ENCODE results near the gene UBR1.

UBR1 gene

DNA sequence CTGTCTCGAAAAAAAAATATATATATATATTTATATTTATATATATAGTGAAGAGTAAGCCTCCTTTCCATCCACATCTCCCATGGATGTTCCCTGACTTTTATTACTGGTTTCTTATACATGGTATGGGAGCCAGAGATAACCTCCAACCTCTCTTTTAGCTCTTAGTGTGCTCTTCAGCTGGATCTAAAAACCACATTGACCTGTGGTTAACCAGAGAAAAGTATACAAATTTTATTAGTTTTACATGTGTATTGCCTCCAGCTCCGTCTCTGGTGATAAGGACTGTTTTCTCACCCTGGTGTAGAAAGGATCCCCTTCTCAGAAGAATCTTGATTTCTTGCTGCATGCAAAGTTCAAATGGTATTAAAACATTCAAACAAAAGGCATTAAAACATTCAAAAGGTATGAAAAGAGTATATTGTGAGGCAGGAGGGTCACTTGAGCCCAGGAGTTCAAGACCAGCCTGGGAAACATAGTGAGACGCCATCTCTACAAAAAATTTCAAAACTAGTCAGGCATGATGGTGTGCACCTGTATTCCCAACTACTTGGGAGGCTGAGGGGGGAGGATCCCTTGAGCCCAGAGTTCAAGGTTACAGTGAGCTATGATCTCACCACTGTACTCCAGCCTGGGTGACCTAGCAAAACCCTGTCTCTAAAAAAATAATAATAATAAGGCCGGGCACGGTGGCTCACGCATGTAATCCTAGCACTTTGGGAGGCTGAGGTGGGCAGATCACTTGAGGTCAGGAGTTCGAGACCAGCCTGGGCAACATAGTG is 171.8 kb downstream of the UBR1 start:
- no peaks in the 10 kb centered on the region for H3K4me1 Mint-ChIP-seq (ENCODE audit: low read depth)
- H3K4me3 Mint-ChIP-seq = no peak overlapping the region
- H3K36me3 Mint-ChIP-seq (ENCODE audit: low read depth) = no peaks in the 10 kb centered on the region
- H3K27me3 Mint-ChIP-seq (ENCODE audit: low read depth) = peaks cover 6% of the 10 kb centered on the region
- no peaks in the 10 kb centered on the region for H3K9me3 Mint-ChIP-seq
- no peak overlapping the region for H3K27ac Mint-ChIP-seq

DNA sequence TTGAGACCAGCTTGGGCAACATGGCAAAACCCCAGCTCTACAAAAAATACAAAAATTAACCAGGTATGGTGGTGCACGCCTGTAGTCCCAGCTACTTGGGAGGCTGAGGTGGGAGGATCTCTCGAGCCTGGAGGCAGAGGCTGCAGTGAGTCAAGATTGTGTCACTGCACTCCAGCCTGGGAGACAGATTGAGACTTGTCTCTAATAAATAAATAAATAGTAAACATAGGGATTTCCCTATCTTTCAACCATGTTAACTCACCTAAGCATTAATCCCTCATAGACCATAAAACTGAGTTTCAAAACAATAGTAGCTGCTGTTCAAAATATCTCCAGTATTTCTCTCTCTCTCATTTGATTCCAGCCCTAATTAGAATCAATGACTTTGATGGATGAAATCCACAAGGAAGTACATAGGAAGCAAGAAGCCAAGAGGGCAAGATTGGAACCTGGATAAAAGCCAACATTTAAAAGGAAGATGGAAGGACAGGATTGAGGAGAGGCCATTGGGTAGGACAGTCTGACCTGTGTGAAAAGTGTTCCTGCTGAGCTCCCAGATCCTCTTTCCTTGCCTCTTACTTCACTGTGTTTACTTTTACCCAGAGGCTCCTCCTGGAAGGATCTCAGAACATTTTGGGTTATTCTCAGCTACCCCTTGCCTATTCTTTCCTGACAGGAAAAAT is 172.9 kb downstream of the UBR1 start:
- no peaks in the 10 kb centered on the region for H3K9me3 Mint-ChIP-seq
- no peaks in the 10 kb centered on the region for H3K4me1 Mint-ChIP-seq (ENCODE audit: low read depth)
- H3K4me3 Mint-ChIP-seq = no peak overlapping the region
- peak overlapping the region; percentile 22 for H3K27ac Mint-ChIP-seq
- H3K36me3 Mint-ChIP-seq (ENCODE audit: low read depth) = no peaks in the 10 kb centered on the region
- peaks cover 6% of the 10 kb centered on the region for H3K27me3 Mint-ChIP-seq (ENCODE audit: low read depth)

DNA sequence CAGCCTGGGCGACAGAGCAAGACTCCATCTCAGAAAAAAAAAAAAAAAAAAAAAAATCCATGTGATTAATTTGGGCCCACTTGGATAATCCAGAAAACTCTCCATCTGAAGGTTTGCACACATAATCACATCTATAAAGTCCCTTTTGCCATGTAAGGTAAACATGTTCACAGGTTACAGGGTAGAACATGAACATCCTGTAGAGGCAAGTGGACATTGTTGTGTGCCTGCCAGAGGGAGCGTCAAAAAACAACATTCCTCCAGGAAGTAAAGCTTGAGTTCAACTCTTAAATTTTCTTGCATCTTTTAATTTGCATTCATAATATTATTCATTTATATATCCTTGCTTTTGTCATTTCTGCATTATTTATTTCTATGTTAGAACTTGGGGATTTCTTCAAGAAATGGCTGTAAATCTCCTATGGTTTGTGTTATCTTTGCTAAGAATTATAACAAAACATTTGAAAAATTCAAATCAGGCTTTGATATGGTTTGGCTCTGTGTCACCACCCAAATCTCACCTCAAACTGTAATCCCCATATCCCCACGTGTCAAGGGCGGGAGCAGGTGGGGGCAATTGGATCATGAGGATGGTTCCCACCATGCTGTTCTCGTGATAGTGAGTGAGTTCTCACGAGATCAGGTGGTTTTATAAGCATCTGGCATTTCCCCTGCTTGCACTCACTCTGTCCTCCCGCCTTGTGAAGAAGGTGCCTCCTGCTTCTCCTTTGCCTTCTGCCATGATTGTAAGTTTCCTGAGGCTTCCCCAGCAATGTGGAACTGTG is 173.9 kb downstream of the UBR1 start:
- Mint-ChIP-seq H3K27ac (no peak overlapping the region), H3K4me1 (ENCODE audit: low read depth) (no peaks in the 10 kb centered on the region), H3K9me3 (no peaks in the 10 kb centered on the region), H3K4me3 (no peak overlapping the region), H3K36me3 (ENCODE audit: low read depth) (no peaks in the 10 kb centered on the region), H3K27me3 (ENCODE audit: low read depth) (peaks cover 6% of the 10 kb centered on the region)

DNA sequence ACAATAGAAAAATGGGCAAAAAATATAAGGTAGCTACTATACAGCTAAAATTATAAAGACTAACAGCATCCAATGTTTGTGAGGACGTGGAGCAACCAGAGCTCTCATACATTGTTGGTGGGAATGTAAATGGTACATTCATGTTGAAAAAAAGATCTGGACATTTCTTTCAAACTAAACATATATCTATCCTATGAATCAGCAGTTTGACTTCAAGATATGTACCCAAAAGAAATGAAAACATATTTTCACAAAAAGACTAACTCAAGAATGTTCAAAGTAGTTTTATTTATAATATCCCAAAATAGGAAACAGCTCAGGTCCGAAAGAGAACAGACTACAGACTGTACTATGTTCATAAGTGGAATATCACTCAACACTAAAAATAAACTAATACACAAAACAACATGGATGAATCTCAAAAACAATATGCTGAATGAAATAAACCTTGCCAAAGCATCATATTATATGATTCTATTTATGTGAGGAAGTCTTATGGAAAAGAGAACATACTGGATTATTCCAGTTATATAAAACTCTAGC is 176.5 kb downstream of the UBR1 start:
- no peaks in the 10 kb centered on the region for H3K4me1 Mint-ChIP-seq (ENCODE audit: low read depth)
- no peaks in the 10 kb centered on the region for H3K36me3 Mint-ChIP-seq (ENCODE audit: low read depth)
- no peak overlapping the region for H3K4me3 Mint-ChIP-seq
- H3K9me3 Mint-ChIP-seq = no peaks in the 10 kb centered on the region
- no peak overlapping the region for H3K27ac Mint-ChIP-seq
- peaks cover 6% of the 10 kb centered on the region for H3K27me3 Mint-ChIP-seq (ENCODE audit: low read depth)

DNA sequence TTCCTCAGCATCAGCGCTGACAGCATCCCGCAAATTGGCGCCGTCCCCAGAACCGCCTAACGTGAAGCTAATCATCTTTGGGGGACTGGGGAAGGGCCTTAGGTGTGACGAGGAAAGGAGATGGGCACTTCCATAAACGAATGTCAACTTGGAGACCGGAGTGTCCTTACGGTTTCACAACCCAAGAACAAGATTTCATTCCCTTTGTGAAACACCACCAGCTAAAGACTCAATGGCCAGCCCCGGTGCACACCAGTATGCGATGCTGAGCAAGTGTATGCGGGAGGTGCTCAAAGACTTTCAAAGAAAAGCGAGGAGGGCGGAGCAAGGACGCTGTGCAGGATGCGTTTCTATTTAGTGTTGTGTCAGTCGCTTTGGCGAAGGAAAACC is 184.5 kb downstream of the UBR1 start:
- peaks cover 23% of the 10 kb centered on the region for H3K4me1 Mint-ChIP-seq (ENCODE audit: low read depth)
- no peaks in the 10 kb centered on the region for H3K36me3 Mint-ChIP-seq (ENCODE audit: low read depth)
- peak overlapping the region; percentile 92 for H3K27ac Mint-ChIP-seq
- no peaks in the 10 kb centered on the region for H3K9me3 Mint-ChIP-seq
- H3K4me3 Mint-ChIP-seq = peak overlapping the region; percentile 97
- H3K27me3 Mint-ChIP-seq (ENCODE audit: low read depth) = no peaks in the 10 kb centered on the region

DNA sequence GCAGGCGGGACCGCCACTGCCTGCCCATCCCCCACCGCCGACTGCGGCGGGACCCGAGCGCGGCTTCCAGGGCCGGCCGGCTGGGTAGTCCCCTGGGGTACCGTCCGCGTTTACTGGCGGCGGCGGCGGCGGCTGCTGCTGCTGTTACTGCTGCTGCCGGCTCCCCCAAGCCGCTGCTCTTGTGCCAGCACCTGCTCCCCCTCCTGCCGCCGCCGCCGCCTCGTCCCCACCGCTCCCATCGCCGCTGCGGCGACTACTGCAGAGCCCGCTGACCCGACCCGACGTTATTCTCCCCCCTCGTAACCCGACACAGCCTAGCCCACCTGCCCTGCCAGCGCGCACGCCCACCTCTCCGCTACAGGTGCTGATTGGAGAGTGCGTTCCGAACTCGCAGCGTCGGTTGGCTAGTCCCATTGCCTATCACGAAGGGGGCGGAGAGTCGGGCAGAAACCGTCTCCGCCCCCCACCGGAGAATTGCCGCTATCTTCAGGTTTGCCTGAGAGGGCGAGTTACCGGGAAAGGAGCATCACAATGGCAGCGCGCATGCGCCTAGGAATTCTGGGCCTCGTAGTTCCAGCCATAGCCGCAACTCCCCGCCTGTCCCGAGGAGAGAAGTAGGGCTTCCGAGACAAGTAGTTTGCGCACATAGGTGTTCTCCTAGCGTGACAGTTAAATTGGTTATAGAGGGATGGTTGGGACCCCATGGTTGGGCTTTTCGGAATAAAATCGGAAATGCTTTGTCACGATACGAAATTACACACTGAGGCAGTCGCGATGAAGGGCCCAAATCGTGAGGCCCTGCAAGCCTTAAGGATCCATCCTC is 185.1 kb downstream of the UBR1 start, which contains the start of gene TTBK2:
Gene TTBK2, minus strand, starts transcription at position 260 of the 823 bp plus-strand sequence. CDS start 42,161 bp downstream, outside the sequence.
- no peaks in the 10 kb centered on the region for H3K27me3 Mint-ChIP-seq (ENCODE audit: low read depth)
- H3K27ac Mint-ChIP-seq = peak within 1 kb of the TSS; percentile 92
- peak within 1 kb of the TSS; percentile 97 for H3K4me3 Mint-ChIP-seq
- no peaks in the 10 kb centered on the region for H3K36me3 Mint-ChIP-seq (ENCODE audit: low read depth)
- peaks cover 26% of the 10 kb centered on the region for H3K4me1 Mint-ChIP-seq (ENCODE audit: low read depth)
- no peaks in the 10 kb centered on the region for H3K9me3 Mint-ChIP-seq

DNA sequence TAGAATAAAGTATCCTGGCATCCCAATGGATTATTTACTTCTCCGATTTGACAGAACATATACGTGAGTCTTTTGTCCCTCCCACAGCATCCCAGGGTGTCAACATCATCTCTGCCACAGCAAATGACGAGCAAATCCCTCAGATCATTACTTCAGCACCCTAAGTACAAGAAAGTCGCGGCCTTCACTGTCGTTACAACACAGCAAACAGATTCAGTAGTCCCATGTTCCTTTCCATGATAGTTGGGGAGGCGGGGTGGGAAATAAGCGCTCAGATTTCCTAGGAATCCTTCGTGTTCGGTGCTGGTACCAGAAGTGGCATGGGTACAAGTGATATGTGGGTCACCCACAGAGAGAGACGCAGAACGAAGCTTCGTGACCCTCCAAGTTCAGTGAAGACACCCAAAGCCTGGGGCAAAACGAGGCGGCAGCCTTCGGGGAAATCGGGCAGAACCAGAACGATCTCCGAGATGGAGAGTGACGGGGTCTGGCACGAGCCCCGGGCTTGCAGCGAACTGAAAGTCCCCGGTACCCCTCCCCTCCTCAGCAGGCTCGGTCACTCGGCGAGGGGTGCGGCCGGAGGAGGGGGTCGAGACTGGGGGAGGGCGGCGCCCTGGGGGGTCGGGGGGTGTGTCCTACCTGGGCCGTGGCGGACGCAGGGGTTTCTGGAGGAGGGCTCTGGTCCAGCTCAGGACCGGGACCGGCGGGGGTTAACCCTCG is 185.9 kb downstream of the UBR1 start:
- no peaks in the 10 kb centered on the region for H3K27me3 Mint-ChIP-seq (ENCODE audit: low read depth)
- no peaks in the 10 kb centered on the region for H3K9me3 Mint-ChIP-seq
- H3K27ac Mint-ChIP-seq = peak overlapping the region; percentile 90
- H3K4me1 Mint-ChIP-seq (ENCODE audit: low read depth) = peaks cover 31% of the 10 kb centered on the region
- no peaks in the 10 kb centered on the region for H3K36me3 Mint-ChIP-seq (ENCODE audit: low read depth)
- peak overlapping the region; percentile 93 for H3K4me3 Mint-ChIP-seq

DNA sequence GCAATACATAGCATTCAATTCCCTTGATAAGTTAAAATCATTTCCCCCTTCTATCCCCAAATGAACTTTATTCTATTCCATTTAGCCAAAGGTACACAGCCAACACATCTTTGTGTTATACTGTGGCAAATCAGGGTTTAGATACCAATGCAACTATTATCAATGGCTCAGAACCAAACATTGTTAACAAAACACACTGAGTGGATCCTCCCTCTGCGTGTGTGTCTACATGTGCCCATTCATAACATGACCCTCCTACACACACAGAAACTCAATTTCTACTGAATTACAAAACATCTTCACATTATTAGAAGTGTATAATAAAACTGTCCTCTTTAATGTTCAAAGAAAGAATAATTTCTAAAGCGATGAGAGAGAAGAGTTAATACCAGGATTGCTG is 186.5 kb downstream of the UBR1 start:
- Mint-ChIP-seq H3K4me3 (peak overlapping the region; percentile 93), H3K4me1 (ENCODE audit: low read depth) (peaks cover 34% of the 10 kb centered on the region), H3K27ac (peak overlapping the region; percentile 31), H3K27me3 (ENCODE audit: low read depth) (no peaks in the 10 kb centered on the region), H3K36me3 (ENCODE audit: low read depth) (no peaks in the 10 kb centered on the region), H3K9me3 (no peaks in the 10 kb centered on the region)

DNA sequence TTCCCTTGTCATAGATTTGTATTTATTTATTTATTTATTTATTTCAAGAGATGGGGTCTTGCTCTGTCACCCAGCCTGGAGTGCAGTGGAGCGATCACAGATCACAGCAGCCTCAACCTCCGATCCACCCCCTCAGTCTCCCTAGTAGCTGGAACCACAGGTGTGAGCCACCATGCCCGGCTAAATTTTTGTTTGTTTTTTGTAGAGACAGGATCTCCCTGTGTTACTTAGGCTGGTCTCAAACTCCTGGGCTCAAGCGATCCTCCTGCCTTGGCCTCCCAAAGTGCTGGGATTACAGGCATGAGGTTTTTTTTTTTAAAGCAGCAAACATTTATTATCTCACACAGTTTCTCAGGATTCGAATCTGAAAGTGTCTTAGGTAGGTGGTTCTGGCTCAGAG is 187.8 kb downstream of the UBR1 start:
- H3K4me3 Mint-ChIP-seq = no peak overlapping the region
- no peaks in the 10 kb centered on the region for H3K9me3 Mint-ChIP-seq
- H3K27me3 Mint-ChIP-seq (ENCODE audit: low read depth) = no peaks in the 10 kb centered on the region
- H3K36me3 Mint-ChIP-seq (ENCODE audit: low read depth) = no peaks in the 10 kb centered on the region
- H3K27ac Mint-ChIP-seq = no peak overlapping the region
- H3K4me1 Mint-ChIP-seq (ENCODE audit: low read depth) = peaks cover 34% of the 10 kb centered on the region

DNA sequence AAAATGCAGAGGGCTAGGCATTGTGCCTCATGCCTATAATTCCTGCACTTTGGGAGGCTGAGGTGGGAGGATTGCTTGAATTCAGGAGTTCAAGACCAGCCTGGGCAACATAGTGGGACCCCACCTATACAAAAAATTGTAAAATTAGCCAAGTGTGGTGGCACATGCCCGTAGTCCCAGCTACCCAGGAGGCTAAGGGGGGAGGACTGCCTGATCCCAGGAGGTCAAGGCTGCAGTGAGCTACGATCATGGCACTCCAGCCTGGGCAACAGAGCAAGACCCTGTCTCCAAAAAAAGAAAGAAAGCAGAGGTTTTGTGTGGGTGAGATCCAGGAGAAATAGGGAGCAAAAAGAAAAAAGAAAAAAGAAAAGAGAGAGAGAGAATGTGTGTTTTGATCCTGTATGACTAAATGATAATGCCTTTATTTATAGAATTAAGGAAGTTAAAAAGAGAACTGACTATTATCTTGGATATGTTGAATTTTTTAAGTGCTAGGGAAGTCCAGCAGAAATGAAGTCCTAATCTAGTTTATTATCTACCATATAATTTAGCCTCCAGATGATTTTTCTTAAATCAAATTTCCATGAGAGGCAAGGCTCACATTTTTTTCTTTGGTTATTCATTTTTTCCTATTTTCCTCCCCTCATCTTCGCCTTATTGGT is 190.1 kb downstream of the UBR1 start:
- no peak overlapping the region for H3K27ac Mint-ChIP-seq
- no peaks in the 10 kb centered on the region for H3K36me3 Mint-ChIP-seq (ENCODE audit: low read depth)
- H3K9me3 Mint-ChIP-seq = no peaks in the 10 kb centered on the region
- H3K4me3 Mint-ChIP-seq = no peak overlapping the region
- no peaks in the 10 kb centered on the region for H3K27me3 Mint-ChIP-seq (ENCODE audit: low read depth)
- H3K4me1 Mint-ChIP-seq (ENCODE audit: low read depth) = peaks cover 28% of the 10 kb centered on the region

DNA sequence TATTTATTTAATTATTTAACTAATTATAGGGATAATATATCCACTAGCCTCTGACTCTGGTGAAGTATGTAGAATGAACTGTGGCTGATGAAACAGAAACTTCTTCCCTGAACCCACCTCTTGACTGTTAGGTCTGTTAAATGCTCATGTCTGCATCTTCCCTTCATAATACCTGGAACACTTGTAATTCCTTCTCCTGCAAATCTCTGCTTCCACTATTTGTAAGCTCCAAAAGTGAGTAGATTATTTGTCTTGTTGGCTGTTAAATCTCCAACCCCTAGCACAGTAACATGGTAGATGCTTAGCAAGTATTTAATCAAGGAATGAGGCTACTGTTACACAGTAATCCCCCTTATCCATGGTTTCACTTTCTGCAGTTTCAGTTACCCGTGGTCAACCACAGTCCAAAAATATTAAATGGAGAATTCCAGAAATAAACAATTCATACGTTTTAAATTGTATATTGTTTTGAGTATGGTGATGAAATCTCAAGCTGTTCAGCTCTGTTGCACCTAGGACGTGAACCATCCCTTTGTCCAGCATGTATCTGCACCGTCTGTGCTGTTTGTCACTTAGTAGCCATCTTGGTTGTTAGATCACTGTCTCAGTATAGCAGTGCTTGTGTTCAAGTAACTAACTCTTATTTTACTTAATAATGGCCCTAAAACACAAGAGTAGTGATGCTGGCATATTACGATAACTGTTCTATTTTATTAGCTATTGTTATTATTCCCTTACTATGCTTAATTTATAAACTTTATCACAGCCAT is 190.9 kb downstream of the UBR1 start:
- no peaks in the 10 kb centered on the region for H3K9me3 Mint-ChIP-seq
- peaks cover 28% of the 10 kb centered on the region for H3K4me1 Mint-ChIP-seq (ENCODE audit: low read depth)
- no peaks in the 10 kb centered on the region for H3K27me3 Mint-ChIP-seq (ENCODE audit: low read depth)
- no peaks in the 10 kb centered on the region for H3K36me3 Mint-ChIP-seq (ENCODE audit: low read depth)
- H3K27ac Mint-ChIP-seq = no peak overlapping the region
- no peak overlapping the region for H3K4me3 Mint-ChIP-seq

DNA sequence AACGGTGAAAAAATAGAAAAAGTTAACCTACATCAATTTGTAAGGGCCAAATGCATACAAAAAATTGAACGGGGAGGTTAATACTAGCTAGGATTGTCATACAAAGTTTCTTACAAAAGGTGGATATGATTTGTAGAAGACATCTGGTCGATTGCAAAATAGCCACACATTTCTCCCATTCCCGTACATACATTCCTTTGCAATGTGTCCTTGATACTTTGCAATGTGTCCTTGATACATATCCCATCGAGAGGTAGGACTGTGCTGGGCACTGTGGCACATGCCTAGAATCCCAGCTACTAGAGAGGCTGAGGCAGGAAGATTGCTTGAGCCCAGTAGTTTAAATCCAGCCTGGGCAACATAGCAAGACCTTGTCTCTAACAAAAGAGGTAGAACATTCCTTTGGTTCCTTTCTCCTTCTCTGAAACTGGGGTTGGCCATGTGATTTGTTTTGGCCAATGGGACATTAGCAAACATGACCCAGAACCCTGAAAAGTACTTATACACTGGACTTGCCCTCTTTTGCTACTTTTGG is 194.7 kb downstream of the UBR1 start:
- no peaks in the 10 kb centered on the region for H3K9me3 Mint-ChIP-seq
- H3K36me3 Mint-ChIP-seq (ENCODE audit: low read depth) = peaks cover 8% of the 10 kb centered on the region
- no peak overlapping the region for H3K4me3 Mint-ChIP-seq
- no peak overlapping the region for H3K27ac Mint-ChIP-seq
- H3K27me3 Mint-ChIP-seq (ENCODE audit: low read depth) = no peaks in the 10 kb centered on the region
- H3K4me1 Mint-ChIP-seq (ENCODE audit: low read depth) = peaks cover 16% of the 10 kb centered on the region

Measured in T-helper 1 cell treated with Interleukin-12 subunit alpha and Interleukin-12 subunit beta and Interleukin-4 antibody, amounts not matched to agents 30 μg/mL and 1 μg/mL, for 36 hours (primary cell).